ENCODE results near the gene CHCHD6. TPM values are rescaled to one million over a fixed set of nuclear protein-coding genes. Genes with fewer than 3 reads are reported as not detected.

The CHCHD6 gene
- total RNA-seq, 3 donors from 2014 or later (not counting 1 experiment from before 2014, with no cell fraction given) = 5.3 to 9.9 (median 8.3) TPM

GRCh38 chr3:127000761-127001160 lies 296.7 kb downstream of the CHCHD6 start:
- TF ChIP-seq, protein P1, sequence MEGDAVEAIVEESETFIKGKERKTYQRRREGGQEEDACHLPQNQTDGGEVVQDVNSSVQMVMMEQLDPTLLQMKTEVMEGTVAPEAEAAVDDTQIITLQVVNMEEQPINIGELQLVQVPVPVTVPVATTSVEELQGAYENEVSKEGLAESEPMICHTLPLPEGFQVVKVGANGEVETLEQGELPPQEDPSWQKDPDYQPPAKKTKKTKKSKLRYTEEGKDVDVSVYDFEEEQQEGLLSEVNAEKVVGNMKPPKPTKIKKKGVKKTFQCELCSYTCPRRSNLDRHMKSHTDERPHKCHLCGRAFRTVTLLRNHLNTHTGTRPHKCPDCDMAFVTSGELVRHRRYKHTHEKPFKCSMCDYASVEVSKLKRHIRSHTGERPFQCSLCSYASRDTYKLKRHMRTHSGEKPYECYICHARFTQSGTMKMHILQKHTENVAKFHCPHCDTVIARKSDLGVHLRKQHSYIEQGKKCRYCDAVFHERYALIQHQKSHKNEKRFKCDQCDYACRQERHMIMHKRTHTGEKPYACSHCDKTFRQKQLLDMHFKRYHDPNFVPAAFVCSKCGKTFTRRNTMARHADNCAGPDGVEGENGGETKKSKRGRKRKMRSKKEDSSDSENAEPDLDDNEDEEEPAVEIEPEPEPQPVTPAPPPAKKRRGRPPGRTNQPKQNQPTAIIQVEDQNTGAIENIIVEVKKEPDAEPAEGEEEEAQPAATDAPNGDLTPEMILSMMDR (IDR thresholded peaks at IDR 0.05) = no peak
- no peak overlapping the region for H3K27ac ChIP-seq (ENCODE audit: low read length)
- intact Hi-C loops (cut with micrococcal nuclease) = no loop called here
- no peak overlapping the region for H3K4me3 ChIP-seq (ENCODE audit: low read length)
- Mint-ChIP-seq H3K9me3 (no peaks in the 10 kb centered on the region), H3K27ac (no peak overlapping the region), H3K27me3 (ENCODE audit: low read depth in 2 of 2) (no peaks in the 10 kb centered on the region), H3K4me1 (no peaks in the 10 kb centered on the region), H3K36me3 (no peaks in the 10 kb centered on the region), H3K4me3 (no peak overlapping the region)
- H3K36me3 ChIP-seq (ENCODE audit: control insufficient read depth, insufficient read depth, low read length) = no peaks in the 10 kb centered on the region
- DNase-seq (no peak), ATAC-seq (no peak)
- 96% methylated on average over 12 of the region's 12 CpGs for WGBS (ENCODE audit: insufficient coverage)
- H3K9me3 ChIP-seq (ENCODE audit: control insufficient read depth, insufficient read depth, low read length) = no peaks in the 10 kb centered on the region
- H3K4me1 ChIP-seq (ENCODE audit: control insufficient read depth, insufficient read depth, low read length) = no peaks in the 10 kb centered on the region
- H3K27me3 ChIP-seq (ENCODE audit: control insufficient read depth, insufficient read depth, low read length) = no peaks in the 10 kb centered on the region

GRCh38 chr3:127001486-127002194 lies 297.6 kb downstream of the CHCHD6 start:
- Mint-ChIP-seq H3K4me3 (no peak overlapping the region), H3K4me1 (no peaks in the 10 kb centered on the region), H3K27me3 (ENCODE audit: low read depth in 2 of 2) (no peaks in the 10 kb centered on the region), H3K36me3 (no peaks in the 10 kb centered on the region), H3K27ac (no peak overlapping the region), H3K9me3 (no peaks in the 10 kb centered on the region)
- Histone ChIP-seq H3K27me3 (ENCODE audit: control insufficient read depth, insufficient read depth, low read length) (no peaks in the 10 kb centered on the region), H3K4me1 (ENCODE audit: control insufficient read depth, insufficient read depth, low read length) (no peaks in the 10 kb centered on the region), H3K9me3 (ENCODE audit: control insufficient read depth, insufficient read depth, low read length) (no peaks in the 10 kb centered on the region), H3K27ac (ENCODE audit: low read length) (no peak overlapping the region), H3K36me3 (ENCODE audit: control insufficient read depth, insufficient read depth, low read length) (no peaks in the 10 kb centered on the region), H3K4me3 (ENCODE audit: low read length) (no peak overlapping the region)
- intact Hi-C loops (cut with micrococcal nuclease) = no loop called here
- WGBS (ENCODE audit: insufficient coverage) = 96% methylated on average over 23 of the region's 23 CpGs
- TF ChIP-seq, protein P1 (IDR thresholded peaks at IDR 0.05) = no peak
- DNase-seq = no peak
- no peak for ATAC-seq

DNA sequence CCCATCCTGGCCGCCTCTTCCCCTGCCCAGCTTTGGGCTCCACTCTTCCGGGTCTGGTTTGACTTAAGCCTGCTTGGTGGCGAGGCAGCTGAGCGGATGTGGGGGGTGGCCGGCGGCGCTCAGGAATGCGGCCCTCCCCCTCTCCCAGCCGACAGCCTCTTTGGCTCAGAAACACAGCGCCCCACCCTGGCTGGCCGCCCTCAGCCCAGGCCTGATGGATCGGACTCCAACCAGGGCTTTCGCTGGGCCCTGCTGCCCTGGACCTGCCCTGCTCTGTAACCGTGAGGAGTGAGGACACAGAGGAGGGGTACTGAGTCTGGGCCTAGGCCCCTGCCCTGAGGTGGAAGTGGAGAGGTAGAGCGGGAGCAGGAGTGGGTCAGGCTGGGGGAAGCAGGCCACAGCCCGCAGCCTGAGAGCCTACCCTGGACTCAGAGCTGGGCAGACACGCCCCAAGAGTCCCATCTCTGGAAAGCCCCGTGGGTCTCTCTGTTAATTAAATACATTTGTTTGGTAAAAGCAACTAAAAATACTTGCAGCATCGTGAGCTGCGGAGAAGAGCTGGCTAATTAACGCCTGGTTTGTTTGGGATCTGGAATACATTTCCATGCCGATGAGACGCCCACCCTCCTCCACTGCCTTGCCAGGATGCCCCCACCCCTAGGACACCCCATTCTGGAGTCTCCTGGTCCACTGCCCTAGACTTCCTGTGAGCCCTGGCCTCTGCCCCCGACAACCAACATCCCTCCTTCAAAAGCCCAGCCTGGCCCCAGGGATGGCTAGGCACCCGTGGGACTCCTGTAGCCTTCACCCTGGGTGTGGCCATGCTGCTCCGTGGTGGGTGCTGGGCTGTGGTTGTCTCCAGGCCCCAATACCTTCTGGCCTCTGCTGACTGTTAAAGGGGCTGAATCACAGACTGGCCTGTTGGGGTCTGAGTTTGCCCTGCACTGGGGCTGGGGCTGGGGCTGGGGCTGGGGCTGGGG lies 298.4 kb downstream of the CHCHD6 start:
- Histone ChIP-seq H3K27me3 (ENCODE audit: control insufficient read depth, insufficient read depth, low read length) (no peaks in the 10 kb centered on the region), H3K36me3 (ENCODE audit: control insufficient read depth, insufficient read depth, low read length) (no peaks in the 10 kb centered on the region), H3K27ac (ENCODE audit: low read length) (no peak overlapping the region), H3K4me1 (ENCODE audit: control insufficient read depth, insufficient read depth, low read length) (no peaks in the 10 kb centered on the region), H3K4me3 (ENCODE audit: low read length) (no peak overlapping the region), H3K9me3 (ENCODE audit: control insufficient read depth, insufficient read depth, low read length) (no peaks in the 10 kb centered on the region)
- ATAC-seq = peak in 1 of 3 donors; percentile 29
- no peak overlapping the region for H3K27ac Mint-ChIP-seq
- no peak overlapping the region for H3K4me3 Mint-ChIP-seq
- no peaks in the 10 kb centered on the region for H3K9me3 Mint-ChIP-seq
- no peaks in the 10 kb centered on the region for H3K27me3 Mint-ChIP-seq (ENCODE audit: low read depth in 2 of 2)
- no peak for DNase-seq
- no peaks in the 10 kb centered on the region for H3K4me1 Mint-ChIP-seq
- WGBS (ENCODE audit: insufficient coverage) = 84% methylated on average over 26 of the region's 26 CpGs
- TF ChIP-seq, protein P1 (IDR thresholded peaks at IDR 0.05) = no peak
- no peaks in the 10 kb centered on the region for H3K36me3 Mint-ChIP-seq
- intact Hi-C loops (cut with micrococcal nuclease) = no loop called here
